HG02973 (cell line): ENCODE data around the gene AGK.
"Not testable (repeated sequence)": the region's sequence is repeated elsewhere in the genome, so short reads cannot be mapped to it uniquely, and the experiment has no call there.

Source experiments
- ATAC-seq: cut with Tn5 transposase; IDR thresholded peaks from one replicate; pipeline ENCODE4 v1.9.1; 2021; ENCODE audit warnings: moderate library complexity; ENCODE audit not compliant: unreplicated experiment

AGK gene

GRCh38 chr7:141674171-141674671, 123.0 kb downstream of the AGK start:
- no peak for ATAC-seq

- no peak for ATAC-seq
These were observed 123.5 kb downstream of the AGK start for GRCh38 chr7:141674702-141675101.

GRCh38 chr7:141675436-141676215, 124.4 kb downstream of the AGK start:
- ATAC-seq, result no peak

GRCh38 chr7:141676618-141677017, 125.4 kb downstream of the AGK start:
- no peak for ATAC-seq

GRCh38 chr7:141679014-141679413, 127.8 kb downstream of the AGK start:
- ATAC-seq, result peak; percentile 66

- ATAC-seq, result no peak
These were observed 134.2 kb downstream of the AGK start for GRCh38 chr7:141685285-141686023.

GRCh38 chr7:141686074-141686473, 134.9 kb downstream of the AGK start:
- ATAC-seq, result no peak

GRCh38 chr7:141686670-141687069, 135.5 kb downstream of the AGK start:
- ATAC-seq, result no peak

GRCh38 chr7:141688043-141688442, 136.8 kb downstream of the AGK start:
- no peak for ATAC-seq

- not testable (repeated sequence) for ATAC-seq
These were observed 138.0 kb downstream of the AGK start for GRCh38 chr7:141689072-141689825.

- ATAC-seq, result no peak
These were observed 140.3 kb downstream of the AGK start for GRCh38 chr7:141691540-141691939.

GRCh38 chr7:141691961-141692360, 140.8 kb downstream of the AGK start:
- ATAC-seq, result no peak

- ATAC-seq, result no peak
These were observed 141.9 kb downstream of the AGK start for GRCh38 chr7:141693082-141693481.

- ATAC-seq, result no peak
These were observed 144.6 kb downstream of the AGK start for GRCh38 chr7:141695803-141696289.

GRCh38 chr7:141696348-141696747, 145.1 kb downstream of the AGK start:
- ATAC-seq, result no peak

GRCh38 chr7:141697211-141697871, 146.1 kb downstream of the AGK start:
- no peak for ATAC-seq

GRCh38 chr7:141698247-141699015, 147.2 kb downstream of the AGK start:
- no peak for ATAC-seq

GRCh38 chr7:141699860-141700259, 148.7 kb downstream of the AGK start:
- ATAC-seq, result no peak

- ATAC-seq, result no peak
These were observed 149.2 kb downstream of the AGK start for GRCh38 chr7:141700296-141700847.
